ENCODE results near the gene TOP2A. TPM values are rescaled to one million over a fixed set of nuclear protein-coding genes. Genes with fewer than 3 reads are reported as not detected.

The TOP2A gene
- total and polyA plus RNA-seq, 9 of the 15 experiments (the other 6 are each of a cell fraction or from before 2014, with no cell fraction given), result 133 to 347 (median 259) TPM

DNA sequence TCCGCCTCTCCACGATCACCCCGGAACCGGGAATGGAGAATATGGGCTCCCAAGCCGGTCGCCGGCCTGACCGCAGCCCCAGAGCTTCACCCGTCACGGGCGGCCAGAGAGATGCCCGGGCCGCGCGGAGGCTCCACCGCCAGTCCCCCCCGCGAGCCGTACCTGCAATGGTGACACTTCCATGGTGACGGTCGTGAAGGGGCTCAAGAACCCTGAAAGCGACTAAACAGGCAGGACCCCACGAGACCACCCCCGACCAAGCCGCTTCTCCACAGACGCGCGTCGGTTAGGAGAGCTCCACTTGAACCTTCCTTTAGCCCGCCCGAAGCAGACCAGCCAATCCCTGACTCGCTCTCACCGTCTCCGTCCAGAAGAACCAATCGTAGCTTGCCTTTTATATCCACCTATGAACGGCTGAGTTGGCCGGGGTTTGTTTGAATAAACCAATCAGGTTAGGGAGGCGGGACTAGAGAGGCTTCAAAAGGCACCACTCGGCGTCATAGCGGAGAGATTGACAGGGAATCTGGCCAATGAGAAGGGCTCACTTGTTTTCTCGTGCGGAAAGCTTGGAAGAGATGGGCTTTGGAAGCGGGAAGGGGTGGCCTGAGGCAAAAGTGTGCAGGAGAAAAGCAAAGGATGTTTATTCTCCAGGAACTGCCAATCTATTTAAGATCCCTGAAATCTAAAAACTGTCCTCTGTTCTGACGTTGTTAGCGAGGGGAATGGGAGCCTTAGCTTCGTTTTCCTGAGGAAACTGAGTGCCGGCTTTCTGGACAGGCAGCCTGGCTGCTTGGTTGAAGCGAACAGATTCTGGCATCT lies at the start of gene TOP2A (continued):
- TF ChIP-seq, protein P1, sequence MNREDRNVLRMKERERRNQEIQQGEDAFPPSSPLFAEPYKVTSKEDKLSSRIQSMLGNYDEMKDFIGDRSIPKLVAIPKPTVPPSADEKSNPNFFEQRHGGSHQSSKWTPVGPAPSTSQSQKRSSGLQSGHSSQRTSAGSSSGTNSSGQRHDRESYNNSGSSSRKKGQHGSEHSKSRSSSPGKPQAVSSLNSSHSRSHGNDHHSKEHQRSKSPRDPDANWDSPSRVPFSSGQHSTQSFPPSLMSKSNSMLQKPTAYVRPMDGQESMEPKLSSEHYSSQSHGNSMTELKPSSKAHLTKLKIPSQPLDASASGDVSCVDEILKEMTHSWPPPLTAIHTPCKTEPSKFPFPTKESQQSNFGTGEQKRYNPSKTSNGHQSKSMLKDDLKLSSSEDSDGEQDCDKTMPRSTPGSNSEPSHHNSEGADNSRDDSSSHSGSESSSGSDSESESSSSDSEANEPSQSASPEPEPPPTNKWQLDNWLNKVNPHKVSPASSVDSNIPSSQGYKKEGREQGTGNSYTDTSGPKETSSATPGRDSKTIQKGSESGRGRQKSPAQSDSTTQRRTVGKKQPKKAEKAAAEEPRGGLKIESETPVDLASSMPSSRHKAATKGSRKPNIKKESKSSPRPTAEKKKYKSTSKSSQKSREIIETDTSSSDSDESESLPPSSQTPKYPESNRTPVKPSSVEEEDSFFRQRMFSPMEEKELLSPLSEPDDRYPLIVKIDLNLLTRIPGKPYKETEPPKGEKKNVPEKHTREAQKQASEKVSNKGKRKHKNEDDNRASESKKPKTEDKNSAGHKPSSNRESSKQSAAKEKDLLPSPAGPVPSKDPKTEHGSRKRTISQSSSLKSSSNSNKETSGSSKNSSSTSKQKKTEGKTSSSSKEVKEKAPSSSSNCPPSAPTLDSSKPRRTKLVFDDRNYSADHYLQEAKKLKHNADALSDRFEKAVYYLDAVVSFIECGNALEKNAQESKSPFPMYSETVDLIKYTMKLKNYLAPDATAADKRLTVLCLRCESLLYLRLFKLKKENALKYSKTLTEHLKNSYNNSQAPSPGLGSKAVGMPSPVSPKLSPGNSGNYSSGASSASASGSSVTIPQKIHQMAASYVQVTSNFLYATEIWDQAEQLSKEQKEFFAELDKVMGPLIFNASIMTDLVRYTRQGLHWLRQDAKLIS (CRISPR knock-in tag; IDR thresholded peaks at IDR 0.05), result no peak
- TF ChIP-seq, protein P2, sequence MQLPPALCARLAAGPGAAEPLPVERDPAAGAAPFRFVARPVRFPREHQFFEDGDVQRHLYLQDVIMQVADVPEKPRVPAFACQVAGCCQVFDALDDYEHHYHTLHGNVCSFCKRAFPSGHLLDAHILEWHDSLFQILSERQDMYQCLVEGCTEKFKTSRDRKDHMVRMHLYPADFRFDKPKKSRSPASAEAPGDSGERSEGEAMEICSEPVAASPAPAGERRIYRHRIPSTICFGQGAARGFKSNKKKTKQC (CRISPR knock-in tag; IDR thresholded peaks at IDR 0.05), result no peak
- TF ChIP-seq ZNF316 (IDR thresholded peaks at IDR 0.05) (0 out of 2 replicates have a peak, but pooled peaks have one; percentile 2), SIX5 (IDR thresholded peaks at IDR 0.05; ENCODE audit: borderline replicate concordance in 1 of 2, insufficient read depth in 1 of 2, low read depth in 1 of 2, low read length in 2 of 2) (no peak), LCOR (CRISPR knock-in tag; IDR thresholded peaks at IDR 0.05) (0 out of 2 replicates have a peak, but pooled peaks have one; percentile 60), CBX1 (IDR thresholded peaks at IDR 0.05; ENCODE audit: low read depth) (peak; percentile 41; the same call in 1 of the 2 replicates), LARP7 (IDR thresholded peaks at IDR 0.05) (no peak), PTRF (tag; IDR thresholded peaks at IDR 0.05) (no peak), ZNF311 (CRISPR knock-in tag; IDR thresholded peaks at IDR 0.05) (no peak), NCOA6 (IDR thresholded peaks at IDR 0.05) (no peak), MTF1 (CRISPR knock-in tag; IDR thresholded peaks at IDR 0.05; ENCODE audit: borderline replicate concordance) (no peak), ZEB2 (IDR thresholded peaks at IDR 0.05) (no peak; the same call in 1 of the 2 replicates), STAT5A (IDR thresholded peaks at IDR 0.05; ENCODE audit: borderline replicate concordance, low read length) (no peak), SRSF1 (IDR thresholded peaks at IDR 0.05; ENCODE audit: low read depth, low read length) (no peak), SMAD2 (IDR thresholded peaks at IDR 0.05; ENCODE audit: low read depth, low read length) (no peak), SNRNP70 (optimal IDR thresholded peaks at IDR 0.05; ENCODE audit: low read depth, low read length) (no peak)
- TF ChIP-seq, protein P3, sequence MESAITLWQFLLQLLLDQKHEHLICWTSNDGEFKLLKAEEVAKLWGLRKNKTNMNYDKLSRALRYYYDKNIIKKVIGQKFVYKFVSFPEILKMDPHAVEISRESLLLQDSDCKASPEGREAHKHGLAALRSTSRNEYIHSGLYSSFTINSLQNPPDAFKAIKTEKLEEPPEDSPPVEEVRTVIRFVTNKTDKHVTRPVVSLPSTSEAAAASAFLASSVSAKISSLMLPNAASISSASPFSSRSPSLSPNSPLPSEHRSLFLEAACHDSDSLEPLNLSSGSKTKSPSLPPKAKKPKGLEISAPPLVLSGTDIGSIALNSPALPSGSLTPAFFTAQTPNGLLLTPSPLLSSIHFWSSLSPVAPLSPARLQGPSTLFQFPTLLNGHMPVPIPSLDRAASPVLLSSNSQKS (CRISPR knock-in tag; IDR thresholded peaks at IDR 0.05), result no peak
- TF ChIP-seq, protein P4, sequence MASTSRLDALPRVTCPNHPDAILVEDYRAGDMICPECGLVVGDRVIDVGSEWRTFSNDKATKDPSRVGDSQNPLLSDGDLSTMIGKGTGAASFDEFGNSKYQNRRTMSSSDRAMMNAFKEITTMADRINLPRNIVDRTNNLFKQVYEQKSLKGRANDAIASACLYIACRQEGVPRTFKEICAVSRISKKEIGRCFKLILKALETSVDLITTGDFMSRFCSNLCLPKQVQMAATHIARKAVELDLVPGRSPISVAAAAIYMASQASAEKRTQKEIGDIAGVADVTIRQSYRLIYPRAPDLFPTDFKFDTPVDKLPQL (IDR thresholded peaks at IDR 0.05; ENCODE audit: extremely low read depth, insufficient read length), result peak; percentile 13
- TF ChIP-seq, protein P5, sequence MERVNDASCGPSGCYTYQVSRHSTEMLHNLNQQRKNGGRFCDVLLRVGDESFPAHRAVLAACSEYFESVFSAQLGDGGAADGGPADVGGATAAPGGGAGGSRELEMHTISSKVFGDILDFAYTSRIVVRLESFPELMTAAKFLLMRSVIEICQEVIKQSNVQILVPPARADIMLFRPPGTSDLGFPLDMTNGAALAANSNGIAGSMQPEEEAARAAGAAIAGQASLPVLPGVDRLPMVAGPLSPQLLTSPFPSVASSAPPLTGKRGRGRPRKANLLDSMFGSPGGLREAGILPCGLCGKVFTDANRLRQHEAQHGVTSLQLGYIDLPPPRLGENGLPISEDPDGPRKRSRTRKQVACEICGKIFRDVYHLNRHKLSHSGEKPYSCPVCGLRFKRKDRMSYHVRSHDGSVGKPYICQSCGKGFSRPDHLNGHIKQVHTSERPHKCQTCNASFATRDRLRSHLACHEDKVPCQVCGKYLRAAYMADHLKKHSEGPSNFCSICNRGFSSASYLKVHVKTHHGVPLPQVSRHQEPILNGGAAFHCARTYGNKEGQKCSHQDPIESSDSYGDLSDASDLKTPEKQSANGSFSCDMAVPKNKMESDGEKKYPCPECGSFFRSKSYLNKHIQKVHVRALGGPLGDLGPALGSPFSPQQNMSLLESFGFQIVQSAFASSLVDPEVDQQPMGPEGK (CRISPR knock-in tag; IDR thresholded peaks at IDR 0.05; ENCODE audit: borderline replicate concordance), result no peak
